Skin of body (tissue), 2 donors: ENCODE measurements around the gene AGRP. TPM values are rescaled to one million over a fixed set of nuclear protein-coding genes. Genes with fewer than 3 reads are reported as not detected.
A peak's percentile ranks its signal among the peaks of the same experiment; 100 is the strongest.

Experiments used
- DNase-seq: peaks from one replicate; lab custom pipeline; 2025; lab: John Stamatoyannopoulos, UW
- total RNA-seq: library from RNA; depleted of rRNA; stranded (reverse); fragments of >200 nt; gene quantifications from one replicate; pipeline ENCODE4 v1.2.3, GENCODE V29; 2014

Gene AGRP
- total RNA-seq, 1 donor from 2014 or later = not detected

DNA sequence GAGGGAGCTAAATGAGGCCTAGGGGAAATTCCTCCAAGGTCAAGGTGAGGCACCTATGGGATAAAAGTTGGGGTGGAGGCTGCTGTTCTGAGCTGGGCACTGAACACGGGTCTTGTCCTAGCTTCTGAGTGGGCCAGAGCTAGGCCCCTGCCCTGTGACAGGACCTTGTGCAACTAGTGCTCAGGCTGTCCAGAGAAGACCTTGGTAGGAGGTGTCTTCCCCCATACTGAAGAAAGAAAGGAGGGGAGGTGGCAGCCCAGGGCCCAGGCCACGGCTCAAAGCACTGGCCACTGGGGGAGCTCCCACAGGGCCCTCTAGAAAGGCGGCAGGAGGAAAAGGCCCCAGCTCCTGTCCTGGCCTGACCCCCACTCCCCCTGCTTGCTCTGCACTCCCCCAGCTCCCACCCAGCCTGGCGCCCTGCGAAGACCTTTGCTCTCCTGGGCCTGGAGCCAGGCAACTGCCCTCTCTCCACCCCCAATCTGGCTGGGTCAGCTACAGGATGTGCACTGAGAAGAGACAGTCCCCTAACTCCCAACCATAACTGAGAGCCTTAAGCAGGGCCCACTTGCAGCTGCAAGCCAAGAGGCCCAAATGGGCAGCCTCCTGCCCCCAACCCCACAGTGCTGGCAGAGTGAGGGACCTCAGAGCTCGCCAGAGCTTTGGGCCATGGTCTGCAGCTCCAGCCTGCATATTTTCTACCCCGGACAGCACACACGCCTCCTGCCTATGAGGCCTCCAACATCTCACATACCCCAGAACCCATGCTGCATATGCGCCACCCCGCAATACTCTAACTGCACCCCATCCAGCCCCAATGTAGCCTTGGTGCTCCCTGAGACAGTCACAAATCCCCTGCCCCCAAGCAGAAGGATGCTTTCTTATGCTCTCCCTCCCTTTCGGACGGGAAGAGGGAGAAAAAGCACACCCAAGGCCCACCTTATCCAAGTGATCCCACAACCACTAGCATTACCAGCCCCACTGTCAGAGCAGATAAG lies 37.1 kb downstream of the AGRP start:
- DNase-seq = no peak

DNA sequence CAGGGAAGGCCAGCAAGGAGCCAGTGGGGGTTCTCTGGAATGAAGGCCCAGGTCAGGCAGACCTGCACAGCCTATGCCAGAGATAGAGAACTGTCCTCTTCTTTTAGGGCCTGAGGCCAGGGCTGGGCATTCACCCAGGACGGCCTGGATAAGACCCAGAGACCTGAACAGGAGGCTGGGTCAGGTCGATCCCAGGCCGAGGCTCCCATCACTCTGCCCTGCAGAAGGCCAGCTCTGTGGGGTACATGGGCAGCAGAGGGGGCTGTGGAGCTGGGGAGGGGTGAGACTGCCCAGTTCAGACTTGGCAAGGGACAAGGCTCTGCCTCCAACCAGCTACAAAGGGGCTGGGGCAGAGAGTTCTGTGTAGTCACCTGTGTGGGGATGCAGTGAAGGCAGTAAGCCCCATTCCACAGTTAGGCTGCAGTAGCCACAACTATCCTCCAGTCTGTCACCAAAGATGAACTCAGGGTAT lies 37.9 kb downstream of the AGRP start:
- no peak for DNase-seq

DNA sequence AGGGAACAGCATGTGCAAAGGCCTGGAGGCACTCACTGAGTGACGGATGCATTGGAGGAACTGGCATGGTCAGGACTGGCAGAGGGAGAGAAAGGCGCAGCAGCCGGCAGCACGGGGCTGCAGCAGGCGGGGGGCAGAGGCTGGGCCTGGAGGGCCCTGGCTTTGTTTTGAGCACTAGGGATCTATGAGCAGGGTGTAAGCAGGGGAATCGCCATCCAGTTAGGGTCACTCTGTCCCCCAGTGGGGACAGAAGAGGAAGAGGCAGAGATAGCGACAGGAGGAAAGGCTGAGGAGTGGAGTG lies 38.3 kb downstream of the AGRP start:
- DNase-seq = no peak

GRCh38 chr16:67444259-67445125 lies 38.9 kb downstream of the AGRP start:
- DNase-seq = no peak

DNA sequence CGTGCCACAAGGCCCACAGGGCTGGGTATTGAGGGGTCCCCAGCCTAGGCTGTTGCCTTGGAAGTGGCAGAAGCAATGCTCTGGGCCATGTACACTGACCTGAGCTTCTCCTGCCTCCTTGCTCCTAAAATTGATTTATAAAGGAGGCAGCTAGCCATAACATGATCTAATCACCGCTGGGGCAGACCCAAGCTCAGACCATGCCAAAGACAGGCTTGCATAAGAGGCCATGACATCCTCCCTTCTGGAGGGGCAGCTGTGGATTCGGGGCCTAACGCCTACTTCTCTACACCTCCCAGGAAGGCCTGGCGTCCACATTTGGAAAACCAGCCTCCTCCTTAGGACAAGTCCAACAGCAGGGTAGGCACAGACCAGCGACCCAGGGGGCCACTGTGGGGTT lies 40.1 kb downstream of the AGRP start:
- peak; percentile 33 for DNase-seq

- no peak for DNase-seq
Measured at GRCh38 chr16:67442581-67443255, 40.6 kb downstream of the AGRP start.

GRCh38 chr16:67441907-67442306 lies 41.4 kb downstream of the AGRP start:
- DNase-seq = no peak

DNA sequence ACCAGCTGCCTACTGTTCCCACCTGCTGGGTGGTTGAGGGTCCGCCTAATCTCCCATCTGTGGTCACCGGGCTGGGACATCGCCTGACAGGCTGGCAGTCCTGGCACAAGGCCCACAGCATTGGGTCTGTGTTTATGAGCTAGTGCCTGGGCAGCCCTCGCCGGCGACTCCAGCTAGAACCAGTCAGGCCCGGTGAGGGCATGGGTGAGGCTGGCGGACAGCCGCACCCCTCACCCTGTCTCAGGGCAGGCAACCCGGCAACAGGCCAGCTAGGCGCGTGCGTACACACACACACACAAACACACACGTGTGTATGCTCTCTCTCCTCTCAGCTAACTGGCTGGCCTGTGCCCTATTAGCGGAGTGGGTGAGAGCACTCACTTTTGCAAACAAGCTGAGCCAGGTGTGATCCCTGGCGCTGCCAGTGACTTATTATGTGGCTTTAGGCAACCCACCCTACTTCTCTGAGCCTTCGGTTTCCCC lies 42.0 kb downstream of the AGRP start:
- no peak for DNase-seq

- DNase-seq = no peak
Measured at GRCh38 chr16:67438824-67439393, 44.4 kb downstream of the AGRP start.

DNA sequence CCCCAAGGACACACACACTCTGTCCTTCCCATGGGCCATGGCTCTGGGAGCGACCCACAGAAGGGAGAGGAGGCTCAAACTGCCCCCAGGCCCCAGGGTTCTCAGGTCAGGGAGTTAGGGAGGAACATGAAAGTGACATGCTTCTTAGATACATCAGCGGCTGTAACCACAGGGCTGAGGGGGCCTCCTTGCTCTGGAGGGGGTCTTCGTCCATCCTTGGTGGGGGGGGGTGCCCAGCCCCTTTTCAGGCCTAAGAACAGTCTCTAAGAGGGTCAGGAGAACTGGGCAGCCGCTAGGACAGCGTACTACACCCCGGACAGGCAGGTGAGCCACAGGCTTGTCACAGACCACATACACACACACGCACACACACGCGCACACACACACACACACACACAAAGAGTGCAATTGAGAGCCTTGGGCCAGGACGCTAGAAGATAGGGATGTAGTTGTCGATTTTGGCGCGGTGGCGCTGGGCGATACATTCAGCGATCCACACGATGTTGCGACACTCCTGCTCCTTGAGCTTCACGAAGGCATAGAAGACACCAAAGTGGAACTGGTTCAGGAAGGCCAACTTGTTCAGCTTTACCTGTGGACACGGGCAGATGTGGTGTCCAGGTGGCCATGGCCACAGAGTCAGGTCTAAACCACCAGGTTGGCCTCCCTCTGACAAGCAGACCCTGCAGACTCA lies 45.1 kb downstream of the AGRP start:
- DNase-seq = no peak

GRCh38 chr16:67437513-67437912 lies 45.8 kb downstream of the AGRP start:
- DNase-seq = no peak

- no peak for DNase-seq
Measured at GRCh38 chr16:67436640-67437193, 46.6 kb downstream of the AGRP start.

DNA sequence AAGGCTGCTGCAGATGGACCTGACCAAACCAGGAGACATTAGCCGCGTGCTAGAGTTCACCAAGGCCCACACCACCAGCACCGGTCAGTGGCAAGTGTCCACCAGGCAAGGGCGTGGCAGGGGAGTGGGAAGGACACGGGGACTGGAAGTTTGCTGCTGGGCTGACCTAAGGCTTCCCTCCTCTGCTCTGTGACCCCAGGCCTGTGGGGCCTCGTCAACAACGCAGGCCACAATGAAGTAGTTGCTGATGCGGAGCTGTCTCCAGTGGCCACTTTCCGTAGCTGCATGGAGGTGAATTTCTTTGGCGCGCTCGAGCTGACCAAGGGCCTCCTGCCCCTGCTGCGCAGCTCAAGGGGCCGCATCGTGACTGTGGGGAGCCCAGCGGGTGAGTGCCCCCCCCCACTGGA lies 47.6 kb downstream of the AGRP start:
- no peak for DNase-seq

- no peak for DNase-seq
Measured at GRCh38 chr16:67433131-67433719, 50.1 kb downstream of the AGRP start.

Other genes starting within 250 kb of the AGRP start
- gene FHOD1, start 236.1 kb downstream of the AGRP start, total RNA-seq = 8.0 TPM
- 0.79 TPM for gene SLC9A5, start 234.6 kb downstream of the AGRP start, total RNA-seq
- 16.1 TPM for gene PLEKHG4, start 204.0 kb downstream of the AGRP start, total RNA-seq
- gene KCTD19, start 156.8 kb downstream of the AGRP start, total RNA-seq = 0.20 TPM
- 0.20 TPM for gene LRRC36, start 156.7 kb downstream of the AGRP start, total RNA-seq
- 22.6 TPM for gene TPPP3, start 90.0 kb downstream of the AGRP start, total RNA-seq
- 7.0 TPM for gene ZDHHC1, start 67.1 kb downstream of the AGRP start, total RNA-seq
- gene HSD11B2, start 52.4 kb downstream of the AGRP start, total RNA-seq = 7.5 TPM
- 49.6 TPM for gene ATP6V0D1, start 2.4 kb downstream of the AGRP start, total RNA-seq
- 19.1 TPM for gene RIPOR1, start 45.3 kb upstream of the AGRP start, total RNA-seq
- gene CTCF, start 79.0 kb upstream of the AGRP start, total RNA-seq = 36.4 TPM
- gene CARMIL2, start 161.6 kb upstream of the AGRP start, total RNA-seq = 0.39 TPM
- 6.6 TPM for gene ACD, start 176.7 kb upstream of the AGRP start, total RNA-seq
- gene PARD6A, start 177.4 kb upstream of the AGRP start, total RNA-seq = 0.69 TPM
- gene ENKD1, start 183.2 kb upstream of the AGRP start, total RNA-seq = 9.1 TPM
- 1.8 TPM for gene C16orf86, start 183.3 kb upstream of the AGRP start, total RNA-seq
- 14.1 TPM for gene GFOD2, start 235.8 kb upstream of the AGRP start, total RNA-seq